Rectal smooth muscle tissue (tissue), 1 donor: ENCODE measurements around the gene LRRC8E.

ENCODE experiments used
- H3K27ac ChIP-seq: one replicate; pipeline ENCODE4 v1.7.0; 2013; ENCODE audit warnings: low read depth, low read length, inconsistent platforms
- H3K27me3 ChIP-seq: one replicate; pipeline ENCODE4 v1.7.0; 2013; ENCODE audit warnings: low read length; ENCODE audit not compliant: control insufficient read depth, insufficient read depth
- H3K36me3 ChIP-seq: one replicate; pipeline ENCODE4 v1.7.0; 2013; ENCODE audit warnings: low read length; ENCODE audit not compliant: control insufficient read depth, insufficient read depth
- H3K4me1 ChIP-seq: one replicate; pipeline ENCODE4 v1.7.0; 2013; ENCODE audit warnings: low read length; ENCODE audit not compliant: control insufficient read depth, insufficient read depth
- H3K4me3 ChIP-seq: one replicate; pipeline ENCODE4 v1.7.0; 2013; ENCODE audit warnings: low read length
- H3K9ac ChIP-seq: one replicate; pipeline ENCODE4 v1.7.0; 2013; ENCODE audit warnings: low read length

LRRC8E gene

GRCh38 chr19:7865262-7865911 lies 22.9 kb upstream of the LRRC8E start:
- Histone ChIP-seq H3K9ac (no peak overlapping the region), H3K4me1 (peaks cover 9% of the 10 kb centered on the region), H3K27me3 (peaks cover 33% of the 10 kb centered on the region), H3K4me3 (no peak overlapping the region), H3K27ac (no peak overlapping the region), H3K36me3 (no peaks in the 10 kb centered on the region)

GRCh38 chr19:7866399-7867091 lies 21.8 kb upstream of the LRRC8E start:
- Histone ChIP-seq H3K27ac (no peak overlapping the region), H3K36me3 (no peaks in the 10 kb centered on the region), H3K4me3 (no peak overlapping the region), H3K27me3 (peaks cover 22% of the 10 kb centered on the region), H3K9ac (no peak overlapping the region), H3K4me1 (peaks cover 9% of the 10 kb centered on the region)

- H3K4me3 ChIP-seq: no peak overlapping the region
- no peak overlapping the region for H3K9ac ChIP-seq
- H3K36me3 ChIP-seq: no peaks in the 10 kb centered on the region
- peaks cover 5% of the 10 kb centered on the region for H3K4me1 ChIP-seq
- no peak overlapping the region for H3K27ac ChIP-seq
- H3K27me3 ChIP-seq: peaks cover 21% of the 10 kb centered on the region
Observed at GRCh38 chr19:7867092-7867844, 21.0 kb upstream of the LRRC8E start.

- peak overlapping the region; percentile 77 for H3K4me3 ChIP-seq
- H3K4me1 ChIP-seq: peaks cover 5% of the 10 kb centered on the region
- H3K27me3 ChIP-seq: peaks cover 27% of the 10 kb centered on the region
- no peaks in the 10 kb centered on the region for H3K36me3 ChIP-seq
- no peak overlapping the region for H3K27ac ChIP-seq
- H3K9ac ChIP-seq: no peak overlapping the region
Observed at GRCh38 chr19:7868326-7868670, 20.0 kb upstream of the LRRC8E start.

GRCh38 chr19:7868671-7869452 lies 19.4 kb upstream of the LRRC8E start:
- H3K9ac ChIP-seq: no peak overlapping the region
- no peaks in the 10 kb centered on the region for H3K36me3 ChIP-seq
- no peak overlapping the region for H3K27ac ChIP-seq
- peaks cover 5% of the 10 kb centered on the region for H3K4me1 ChIP-seq
- H3K27me3 ChIP-seq: peaks cover 27% of the 10 kb centered on the region
- peak overlapping the region; percentile 77 for H3K4me3 ChIP-seq

- peak overlapping the region; percentile 53 for H3K4me3 ChIP-seq
- H3K9ac ChIP-seq: no peak overlapping the region
- H3K36me3 ChIP-seq: no peaks in the 10 kb centered on the region
- H3K27ac ChIP-seq: peak overlapping the region; percentile 37
- peaks cover 33% of the 10 kb centered on the region for H3K27me3 ChIP-seq
- peaks cover 5% of the 10 kb centered on the region for H3K4me1 ChIP-seq
Observed at GRCh38 chr19:7869453-7869909, 18.8 kb upstream of the LRRC8E start.

- peak overlapping the region; percentile 53 for H3K4me3 ChIP-seq
- no peak overlapping the region for H3K9ac ChIP-seq
- no peaks in the 10 kb centered on the region for H3K36me3 ChIP-seq
- H3K4me1 ChIP-seq: peaks cover 5% of the 10 kb centered on the region
- H3K27me3 ChIP-seq: peaks cover 32% of the 10 kb centered on the region
- peak overlapping the region; percentile 37 for H3K27ac ChIP-seq
Observed at GRCh38 chr19:7869910-7870511, 18.3 kb upstream of the LRRC8E start.

- H3K9ac ChIP-seq: no peak overlapping the region
- no peak overlapping the region for H3K27ac ChIP-seq
- peaks cover 5% of the 10 kb centered on the region for H3K4me1 ChIP-seq
- no peaks in the 10 kb centered on the region for H3K36me3 ChIP-seq
- no peak overlapping the region for H3K4me3 ChIP-seq
- H3K27me3 ChIP-seq: peaks cover 25% of the 10 kb centered on the region
Observed at GRCh38 chr19:7870571-7871436, 17.5 kb upstream of the LRRC8E start.

- Histone ChIP-seq H3K4me3 (peak overlapping the region; percentile 57), H3K27ac (no peak overlapping the region), H3K27me3 (peaks cover 24% of the 10 kb centered on the region), H3K4me1 (peaks cover 5% of the 10 kb centered on the region), H3K9ac (no peak overlapping the region), H3K36me3 (no peaks in the 10 kb centered on the region)
Observed at GRCh38 chr19:7871437-7872305, 16.6 kb upstream of the LRRC8E start.

GRCh38 chr19:7872306-7873204 lies 15.8 kb upstream of the LRRC8E start:
- H3K27me3 ChIP-seq: peaks cover 16% of the 10 kb centered on the region
- peaks cover 5% of the 10 kb centered on the region for H3K4me1 ChIP-seq
- H3K27ac ChIP-seq: no peak overlapping the region
- no peaks in the 10 kb centered on the region for H3K36me3 ChIP-seq
- H3K9ac ChIP-seq: no peak overlapping the region
- H3K4me3 ChIP-seq: peak overlapping the region; percentile 57
